Activated T-cell treated with anti-CD3 and anti-CD28 coated beads, Interleukin-2, amount 50 U/mL, for 24 hours (primary cell): ENCODE data around the gene TEX36.
"Not testable (repeated sequence)": the region's sequence is repeated elsewhere in the genome, so short reads cannot be mapped to it uniquely, and the experiment has no call there.

Source experiments
- DNase-seq: peaks from one replicate; pipeline ENCODE4 v3.0.0-alpha.2; 2020
- H3K27ac Mint-ChIP-seq: 2 replicates; pipeline ENCODE4 v1.8.0; 2020; ENCODE audit warnings: mild to moderate bottlenecking, mixed read lengths
- H3K27me3 Mint-ChIP-seq: 2 replicates; pipeline ENCODE4 v1.8.0; 2020; ENCODE audit warnings: mixed read lengths
- H3K36me3 Mint-ChIP-seq: 2 replicates; pipeline ENCODE4 v1.8.0; 2020; ENCODE audit warnings: low read depth, mixed read lengths
- H3K4me1 Mint-ChIP-seq: 2 replicates; pipeline ENCODE4 v1.8.0; 2020; ENCODE audit warnings: low read depth, mixed read lengths
- H3K4me3 Mint-ChIP-seq: 2 replicates; pipeline ENCODE4 v1.8.0; 2020; ENCODE audit warnings: mild to moderate bottlenecking, moderate library complexity, mixed read lengths
- H3K9me3 Mint-ChIP-seq: 2 replicates; pipeline ENCODE4 v1.8.0; 2020; ENCODE audit warnings: mixed read lengths

The TEX36 gene

GRCh38 chr10:125662584-125662983 is 20.4 kb downstream of the TEX36 start:
- Mint-ChIP-seq H3K27ac (no peak overlapping the region), H3K36me3 (no peaks in the 10 kb centered on the region), H3K4me1 (no peaks in the 10 kb centered on the region), H3K4me3 (no peak overlapping the region), H3K9me3 (peaks cover 4% of the 10 kb centered on the region), H3K27me3 (peaks cover 16% of the 10 kb centered on the region)
- DNase-seq = no peak

DNA sequence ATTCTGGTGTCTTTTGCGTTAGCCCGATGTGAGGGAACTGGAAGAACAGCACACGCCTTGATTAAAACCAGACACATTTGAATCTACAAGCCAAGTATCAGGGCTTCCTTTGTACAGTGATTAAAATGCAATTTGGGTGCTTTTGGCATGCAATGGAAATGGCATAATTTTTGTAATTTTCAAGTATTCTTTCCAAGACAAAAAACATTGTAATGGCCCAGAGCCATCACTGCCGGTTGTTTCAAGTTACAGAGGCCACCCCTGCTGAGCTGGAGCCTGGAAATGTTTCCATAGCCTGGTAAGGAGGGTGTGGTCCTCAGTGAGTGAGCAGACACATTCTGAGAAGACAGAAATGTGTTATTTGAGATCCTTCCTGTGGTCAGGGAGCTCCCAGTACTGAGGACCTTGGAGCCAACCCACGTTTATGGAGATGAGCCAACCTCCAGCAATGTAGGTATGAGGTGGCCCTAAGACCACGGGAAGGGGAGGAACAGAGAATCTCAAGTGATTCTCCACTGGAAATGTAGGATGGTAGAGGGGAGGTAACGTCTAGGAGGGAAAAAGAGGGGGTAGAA is 20.9 kb downstream of the TEX36 start:
- Mint-ChIP-seq H3K27me3 (peaks cover 18% of the 10 kb centered on the region), H3K4me3 (no peak overlapping the region), H3K36me3 (no peaks in the 10 kb centered on the region), H3K4me1 (no peaks in the 10 kb centered on the region), H3K9me3 (peaks cover 4% of the 10 kb centered on the region), H3K27ac (no peak overlapping the region)
- DNase-seq = no peak

GRCh38 chr10:125661431-125661940 is 21.5 kb downstream of the TEX36 start:
- Mint-ChIP-seq H3K9me3 (peaks cover 4% of the 10 kb centered on the region), H3K4me3 (no peak overlapping the region), H3K36me3 (no peaks in the 10 kb centered on the region), H3K27me3 (peaks cover 19% of the 10 kb centered on the region), H3K4me1 (no peaks in the 10 kb centered on the region), H3K27ac (no peak overlapping the region)
- DNase-seq = no peak

- Mint-ChIP-seq H3K36me3 (no peaks in the 10 kb centered on the region), H3K4me1 (no peaks in the 10 kb centered on the region), H3K27me3 (peaks cover 19% of the 10 kb centered on the region), H3K9me3 (no peaks in the 10 kb centered on the region), H3K27ac (no peak overlapping the region), H3K4me3 (no peak overlapping the region)
- DNase-seq = no peak
These were observed 23.9 kb downstream of the TEX36 start for GRCh38 chr10:125659071-125659470.

- H3K4me3 Mint-ChIP-seq = no peak overlapping the region
- H3K36me3 Mint-ChIP-seq = no peaks in the 10 kb centered on the region
- no peak for DNase-seq
- no peak overlapping the region for H3K27ac Mint-ChIP-seq
- H3K4me1 Mint-ChIP-seq = no peaks in the 10 kb centered on the region
- no peaks in the 10 kb centered on the region for H3K9me3 Mint-ChIP-seq
- peaks cover 15% of the 10 kb centered on the region for H3K27me3 Mint-ChIP-seq
These were observed 26.4 kb downstream of the TEX36 start for GRCh38 chr10:125656523-125656922.

DNA sequence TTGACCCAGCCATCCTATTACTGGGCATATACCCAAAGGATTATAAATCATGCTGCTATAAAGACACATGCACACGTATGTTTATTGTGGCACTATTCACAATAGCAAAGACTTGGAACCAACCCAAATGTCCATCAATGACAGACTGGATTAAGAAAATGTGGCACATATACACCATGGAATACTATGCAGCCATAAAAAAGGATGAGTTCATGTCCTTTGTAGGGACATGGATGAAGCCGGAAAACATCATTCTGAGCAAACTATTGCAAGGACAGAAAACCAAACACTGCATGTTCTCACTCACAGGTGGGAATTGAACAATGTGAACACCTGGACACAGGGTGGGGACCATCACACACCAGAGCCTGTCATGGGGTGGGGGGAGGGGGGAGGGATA is 29.9 kb downstream of the TEX36 start:
- not testable (repeated sequence) for H3K4me1 Mint-ChIP-seq, H3K4me3 Mint-ChIP-seq, H3K9me3 Mint-ChIP-seq, H3K36me3 Mint-ChIP-seq, DNase-seq, H3K27ac Mint-ChIP-seq
- peaks cover 18% of the 10 kb centered on the region for H3K27me3 Mint-ChIP-seq

DNA sequence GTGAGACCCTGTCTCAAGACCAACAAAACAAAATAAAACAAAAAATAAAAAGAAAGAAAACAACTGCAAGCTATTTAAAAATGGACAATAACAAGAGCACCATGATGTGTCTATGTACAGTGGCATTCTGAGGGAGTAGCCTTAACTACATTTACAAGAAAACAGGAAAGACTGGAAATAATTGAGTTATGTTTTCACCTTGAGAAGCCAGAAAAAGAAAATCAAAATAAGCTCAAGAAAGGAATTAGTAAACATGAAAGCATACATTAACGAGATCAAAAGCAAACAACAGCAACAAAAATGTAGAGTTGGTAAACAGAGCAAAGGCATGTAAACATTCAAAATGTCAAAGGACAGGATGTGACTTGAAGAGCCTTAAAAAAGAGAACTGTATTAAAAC is 36.7 kb downstream of the TEX36 start:
- no peak overlapping the region for H3K27ac Mint-ChIP-seq
- no peaks in the 10 kb centered on the region for H3K4me1 Mint-ChIP-seq
- H3K36me3 Mint-ChIP-seq = no peaks in the 10 kb centered on the region
- H3K4me3 Mint-ChIP-seq = no peak overlapping the region
- H3K27me3 Mint-ChIP-seq = peaks cover 32% of the 10 kb centered on the region
- no peak for DNase-seq
- H3K9me3 Mint-ChIP-seq = peaks cover 4% of the 10 kb centered on the region

GRCh38 chr10:125641398-125641797 is 41.6 kb downstream of the TEX36 start:
- H3K4me1 Mint-ChIP-seq = no peaks in the 10 kb centered on the region
- H3K4me3 Mint-ChIP-seq = no peak overlapping the region
- no peak for DNase-seq
- no peak overlapping the region for H3K27ac Mint-ChIP-seq
- H3K27me3 Mint-ChIP-seq = peaks cover 43% of the 10 kb centered on the region
- H3K9me3 Mint-ChIP-seq = no peaks in the 10 kb centered on the region
- H3K36me3 Mint-ChIP-seq = no peaks in the 10 kb centered on the region

DNA sequence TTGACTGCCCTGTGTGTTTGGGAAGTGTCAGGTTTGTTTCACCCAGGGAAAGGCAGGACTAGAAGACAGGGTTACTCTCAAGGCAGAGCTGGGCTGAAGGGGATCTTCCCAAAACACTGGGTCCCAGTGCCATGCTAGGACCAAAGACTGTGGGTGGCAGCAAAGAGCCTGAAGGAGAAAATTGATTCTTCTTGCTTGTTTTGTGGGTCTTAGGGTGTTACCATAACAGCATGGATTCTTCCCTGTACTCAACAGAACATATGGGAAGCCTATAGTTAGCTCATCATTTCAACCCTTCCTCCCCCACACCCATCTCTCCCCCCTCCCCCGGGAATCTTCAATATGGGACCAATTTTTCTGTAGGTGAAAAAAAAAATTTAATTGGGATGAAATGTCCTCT is 42.3 kb downstream of the TEX36 start:
- no peaks in the 10 kb centered on the region for H3K36me3 Mint-ChIP-seq
- no peaks in the 10 kb centered on the region for H3K4me1 Mint-ChIP-seq
- no peaks in the 10 kb centered on the region for H3K9me3 Mint-ChIP-seq
- H3K27ac Mint-ChIP-seq = no peak overlapping the region
- H3K27me3 Mint-ChIP-seq = peaks cover 43% of the 10 kb centered on the region
- DNase-seq = no peak
- H3K4me3 Mint-ChIP-seq = no peak overlapping the region

- H3K9me3 Mint-ChIP-seq = no peaks in the 10 kb centered on the region
- H3K27ac Mint-ChIP-seq = no peak overlapping the region
- H3K4me3 Mint-ChIP-seq = no peak overlapping the region
- DNase-seq = no peak
- peaks cover 42% of the 10 kb centered on the region for H3K27me3 Mint-ChIP-seq
- no peaks in the 10 kb centered on the region for H3K36me3 Mint-ChIP-seq
- H3K4me1 Mint-ChIP-seq = no peaks in the 10 kb centered on the region
These were observed 43.1 kb downstream of the TEX36 start for GRCh38 chr10:125639846-125640245.

GRCh38 chr10:125638555-125638954 is 44.4 kb downstream of the TEX36 start:
- Mint-ChIP-seq H3K27ac (no peak overlapping the region), H3K36me3 (no peaks in the 10 kb centered on the region), H3K4me1 (no peaks in the 10 kb centered on the region), H3K9me3 (no peaks in the 10 kb centered on the region), H3K4me3 (no peak overlapping the region), H3K27me3 (peaks cover 39% of the 10 kb centered on the region)
- no peak for DNase-seq

- Mint-ChIP-seq H3K27me3 (peaks cover 32% of the 10 kb centered on the region), H3K4me1 (no peaks in the 10 kb centered on the region), H3K9me3 (no peaks in the 10 kb centered on the region), H3K4me3 (no peak overlapping the region), H3K36me3 (no peaks in the 10 kb centered on the region), H3K27ac (no peak overlapping the region)
- DNase-seq = no peak
These were observed 45.5 kb downstream of the TEX36 start for GRCh38 chr10:125637496-125637895.

- H3K9me3 Mint-ChIP-seq = no peaks in the 10 kb centered on the region
- H3K4me3 Mint-ChIP-seq = no peak overlapping the region
- H3K27me3 Mint-ChIP-seq = peaks cover 11% of the 10 kb centered on the region
- DNase-seq = no peak
- no peak overlapping the region for H3K27ac Mint-ChIP-seq
- H3K36me3 Mint-ChIP-seq = no peaks in the 10 kb centered on the region
- no peaks in the 10 kb centered on the region for H3K4me1 Mint-ChIP-seq
These were observed 48.4 kb downstream of the TEX36 start for GRCh38 chr10:125634606-125635005.

DNA sequence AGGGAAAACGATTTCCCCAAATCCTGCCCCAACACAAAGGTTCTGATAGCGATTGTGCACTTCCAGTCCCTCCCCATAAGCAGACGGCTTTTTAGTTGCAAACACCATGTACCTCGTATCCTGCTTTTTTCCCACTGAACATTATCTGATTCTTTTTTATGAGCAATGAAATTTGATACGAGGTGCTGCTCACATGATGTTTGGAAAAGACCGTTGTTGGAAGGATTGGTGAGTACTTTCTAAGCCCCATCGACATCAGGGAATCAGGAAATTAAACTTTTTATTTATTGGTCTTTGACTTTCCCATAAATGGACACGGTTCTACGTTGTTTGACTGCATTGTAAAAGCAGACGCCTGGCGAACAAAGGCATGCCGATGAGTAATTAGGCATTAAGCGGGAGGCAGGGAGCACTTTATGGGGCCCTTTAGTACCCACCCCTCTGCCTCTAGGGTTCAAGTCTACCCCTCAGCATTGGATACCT is 49.4 kb downstream of the TEX36 start:
- H3K27ac Mint-ChIP-seq = no peak overlapping the region
- H3K27me3 Mint-ChIP-seq = peaks cover 9% of the 10 kb centered on the region
- no peaks in the 10 kb centered on the region for H3K9me3 Mint-ChIP-seq
- no peaks in the 10 kb centered on the region for H3K36me3 Mint-ChIP-seq
- DNase-seq = no peak
- no peak overlapping the region for H3K4me3 Mint-ChIP-seq
- no peaks in the 10 kb centered on the region for H3K4me1 Mint-ChIP-seq

GRCh38 chr10:125631806-125632205 is 51.2 kb downstream of the TEX36 start:
- H3K4me1 Mint-ChIP-seq = no peaks in the 10 kb centered on the region
- no peak for DNase-seq
- H3K27me3 Mint-ChIP-seq = peaks cover under 1% of the 10 kb centered on the region
- no peak overlapping the region for H3K4me3 Mint-ChIP-seq
- no peaks in the 10 kb centered on the region for H3K36me3 Mint-ChIP-seq
- no peak overlapping the region for H3K27ac Mint-ChIP-seq
- no peaks in the 10 kb centered on the region for H3K9me3 Mint-ChIP-seq
